ENCODE results near the gene TFAP2B.

The TFAP2B gene

GRCh38 chr6:50825375-50826036 lies 6.8 kb downstream of the TFAP2B start:
- TF ChIP-seq, protein P1, sequence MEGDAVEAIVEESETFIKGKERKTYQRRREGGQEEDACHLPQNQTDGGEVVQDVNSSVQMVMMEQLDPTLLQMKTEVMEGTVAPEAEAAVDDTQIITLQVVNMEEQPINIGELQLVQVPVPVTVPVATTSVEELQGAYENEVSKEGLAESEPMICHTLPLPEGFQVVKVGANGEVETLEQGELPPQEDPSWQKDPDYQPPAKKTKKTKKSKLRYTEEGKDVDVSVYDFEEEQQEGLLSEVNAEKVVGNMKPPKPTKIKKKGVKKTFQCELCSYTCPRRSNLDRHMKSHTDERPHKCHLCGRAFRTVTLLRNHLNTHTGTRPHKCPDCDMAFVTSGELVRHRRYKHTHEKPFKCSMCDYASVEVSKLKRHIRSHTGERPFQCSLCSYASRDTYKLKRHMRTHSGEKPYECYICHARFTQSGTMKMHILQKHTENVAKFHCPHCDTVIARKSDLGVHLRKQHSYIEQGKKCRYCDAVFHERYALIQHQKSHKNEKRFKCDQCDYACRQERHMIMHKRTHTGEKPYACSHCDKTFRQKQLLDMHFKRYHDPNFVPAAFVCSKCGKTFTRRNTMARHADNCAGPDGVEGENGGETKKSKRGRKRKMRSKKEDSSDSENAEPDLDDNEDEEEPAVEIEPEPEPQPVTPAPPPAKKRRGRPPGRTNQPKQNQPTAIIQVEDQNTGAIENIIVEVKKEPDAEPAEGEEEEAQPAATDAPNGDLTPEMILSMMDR (IDR thresholded peaks at IDR 0.05; ENCODE audit: insufficient read depth, low read length, poor library complexity, severe bottlenecking): no peak
- peaks cover 5% of the 10 kb centered on the region for H3K27me3 ChIP-seq (replicated peaks; ENCODE audit: control insufficient read depth, insufficient read depth, low read length)
- H3K4me3 ChIP-seq (replicated peaks; ENCODE audit: low read depth, low read length): no peak overlapping the region
- no peak for DNase-seq (ENCODE audit: extremely low read depth, insufficient read length)
- H3K36me3 ChIP-seq (ENCODE audit: control insufficient read depth, insufficient read depth, low read length): no peaks in the 10 kb centered on the region

- TF ChIP-seq, protein P1 (IDR thresholded peaks at IDR 0.05; ENCODE audit: insufficient read depth, low read length, poor library complexity, severe bottlenecking): no peak
- no peaks in the 10 kb centered on the region for H3K36me3 ChIP-seq (ENCODE audit: control insufficient read depth, insufficient read depth, low read length)
- H3K4me3 ChIP-seq (replicated peaks; ENCODE audit: low read depth, low read length): no peak overlapping the region
- peaks cover 5% of the 10 kb centered on the region for H3K27me3 ChIP-seq (replicated peaks; ENCODE audit: control insufficient read depth, insufficient read depth, low read length)
- DNase-seq (ENCODE audit: extremely low read depth, insufficient read length): no peak
Measured at GRCh38 chr6:50826037-50826761, 7.5 kb downstream of the TFAP2B start.

GRCh38 chr6:50826803-50827202 lies 8.1 kb downstream of the TFAP2B start:
- H3K27me3 ChIP-seq (replicated peaks; ENCODE audit: control insufficient read depth, insufficient read depth, low read length): peaks cover 5% of the 10 kb centered on the region
- no peaks in the 10 kb centered on the region for H3K36me3 ChIP-seq (ENCODE audit: control insufficient read depth, insufficient read depth, low read length)
- H3K4me3 ChIP-seq (replicated peaks; ENCODE audit: low read depth, low read length): no peak overlapping the region
- DNase-seq (ENCODE audit: extremely low read depth, insufficient read length): no peak
- TF ChIP-seq, protein P1 (IDR thresholded peaks at IDR 0.05; ENCODE audit: insufficient read depth, low read length, poor library complexity, severe bottlenecking): no peak

GRCh38 chr6:50829049-50829448 lies 10.4 kb downstream of the TFAP2B start:
- DNase-seq (ENCODE audit: extremely low read depth, insufficient read length): no peak
- Histone ChIP-seq H3K4me3 (replicated peaks; ENCODE audit: low read depth, low read length) (no peak overlapping the region), H3K36me3 (ENCODE audit: control insufficient read depth, insufficient read depth, low read length) (no peaks in the 10 kb centered on the region), H3K27me3 (replicated peaks; ENCODE audit: control insufficient read depth, insufficient read depth, low read length) (peaks cover 4% of the 10 kb centered on the region)
- TF ChIP-seq, protein P1 (IDR thresholded peaks at IDR 0.05; ENCODE audit: insufficient read depth, low read length, poor library complexity, severe bottlenecking): no peak

DNA sequence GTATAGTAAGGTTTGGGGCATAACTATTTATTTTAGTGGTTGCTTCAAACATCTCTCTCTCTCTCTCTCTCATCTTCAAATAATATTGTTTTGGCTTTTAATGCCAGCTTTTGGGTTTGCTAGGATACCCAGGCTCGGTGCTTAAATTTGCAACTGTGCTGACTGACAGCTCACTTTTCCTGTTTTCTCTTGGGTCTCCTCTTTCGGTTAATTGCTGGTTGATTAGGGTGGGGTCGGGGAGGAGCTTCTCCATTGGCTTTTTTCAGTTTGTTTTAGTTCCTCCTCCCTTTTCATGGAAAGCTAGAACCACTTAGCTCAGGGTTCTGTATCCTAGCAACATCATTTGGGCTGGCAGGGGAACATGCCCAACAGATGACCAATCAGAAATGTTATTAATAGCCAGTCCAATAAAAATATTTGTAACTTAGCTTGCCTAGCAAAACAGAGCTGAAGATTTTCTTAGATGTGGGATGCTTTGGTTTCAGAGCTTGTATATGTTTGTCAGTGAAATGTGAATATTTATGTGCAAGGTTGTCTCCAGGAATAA lies 11.3 kb downstream of the TFAP2B start:
- Histone ChIP-seq H3K36me3 (ENCODE audit: control insufficient read depth, insufficient read depth, low read length) (no peaks in the 10 kb centered on the region), H3K27me3 (replicated peaks; ENCODE audit: control insufficient read depth, insufficient read depth, low read length) (peaks cover 4% of the 10 kb centered on the region), H3K4me3 (replicated peaks; ENCODE audit: low read depth, low read length) (no peak overlapping the region)
- DNase-seq (ENCODE audit: extremely low read depth, insufficient read length): no peak
- TF ChIP-seq, protein P1 (IDR thresholded peaks at IDR 0.05; ENCODE audit: insufficient read depth, low read length, poor library complexity, severe bottlenecking): no peak
